Adrenal gland (tissue), 12 donors: ENCODE data around the gene RTEL1. TPM values are rescaled to one million over a fixed set of nuclear protein-coding genes. Genes with fewer than 3 reads are reported as not detected.

Source experiments
- DNase-seq, 7 donors: peaks; one replicate each; pipeline ENCODE4 v3.0.0-alpha.2; 2019 to 2020
- H3K27ac ChIP-seq, 5 donors: fragments of 200-600 bp; sonication (generic) in 4 of 5; 1 replicate in 3 of 5; 2 replicates in 2 of 5; pipeline versions ENCODE4 v1.5.1 to v1.8.0; 2016 to 2020; ENCODE audit warnings: mild to moderate bottlenecking in 1 of 5
- H3K27me3 ChIP-seq: fragments of 200-600 bp; 2 replicates; pipeline ENCODE4 v1.8.0; 2021
- H3K36me3 ChIP-seq, 2 donors: fragments of 200-600 bp; replicated peaks in 1 of 2; 1 replicate in 1 of 2; 2 replicates in 1 of 2; pipeline versions ENCODE4 v1.5.1 to v1.8.0; 2018 to 2022
- H3K4me1 ChIP-seq, 2 donors: fragments of 200-600 bp; replicated peaks in 1 of 2; 1 replicate in 1 of 2; 2 replicates in 1 of 2; pipeline versions ENCODE4 v1.5.1 to v1.8.0; 2018 to 2021
- H3K4me3 ChIP-seq, 4 donors: fragments of 200-600 bp; sonication (generic) in 3 of 4; one replicate each; pipeline ENCODE4 v1.5.1; 2016 to 2018
- H3K9me3 ChIP-seq, 3 donors: fragments of 200-600 bp; sonication (generic) in 1 of 3; replicated peaks in 1 of 3; 1 replicate in 2 of 3; 2 replicates in 1 of 3; pipeline versions ENCODE4 v1.5.1 to v1.8.0; 2016 to 2021
- POLR2A ChIP-seq, 2 donors: fragments of 450-650 bp; IDR thresholded peaks; one replicate each; pipeline ENCODE4 v1.6.1; 2017; ENCODE audit warnings: antibody characterized with exemption in 2 of 2, mild to moderate bottlenecking in 2 of 2, moderate library complexity in 1 of 2
- WGBS, 4 donors: extraction: QIAGEN DNeasy Blood & Tissue Kit in 2 of 4; methylation state at CpG; one replicate each; pipeline versions ENCODE4 v1.1.5 to v1.1.7; 2013 to 2017; 5-methylcytosine and 5-hydroxymethylcytosine counted together
- intact Hi-C, 2 donors: fragments of 100-400 bp; cut with DNase I; formaldehyde crosslinking; loops; one replicate each; pipeline versions ENCODE4 v1.14.1 to v1.15.0; 2022 to 2023
- polyA plus RNA-seq, 3 donors: library from polyadenylated mRNA; stranded (reverse); fragments of 200-250 nt in 2 of 3; fragments of 350-450 nt in 1 of 3; fragmentation: Illumina TruSeq in 1 of 3; extraction: RNeasy Lipid Tissue Mini Kit (QIAGEN cat#74804) in 1 of 3; gene quantifications; one replicate each; pipeline ENCODE4 v1.2.3, GENCODE V29; 2013 to 2014
- total RNA-seq, 9 donors: library from RNA; depleted of rRNA in 4 of 9; stranded (reverse); fragments of >200 nt in 4 of 9; fragments of 120-200 nt in 1 of 9; fragmentation: NEBNext Ultra II Directional in 1 of 9; extraction: Animal tissue kit (Norgen Biotek cat#: 25700) in 1 of 9; gene quantifications; one replicate each; pipeline versions ENCODE4 v1.1.0 to v1.2.4, GENCODE V29; 2013 to 2023
- TF ChIP-seq, protein P1 (sequence below), 6 experiments: fragments of 450-650 bp in 4 of 6; fragments of 200-600 bp in 2 of 6; sonication (generic) in 1 of 6; IDR thresholded peaks; 1 replicate in 5 of 6; 2 replicates in 1 of 6; pipeline versions ENCODE4 v1.5.1 to v1.8.0; 2016 to 2021; ENCODE audit warnings: antibody characterized with exemption in 6 of 6, mild to moderate bottlenecking in 2 of 6, moderate library complexity in 1 of 6
- donor health status: healthy with polysubstance abuse.
- donor health status: Bipolar disorder and iron deficiency.
- donor health status: DM: yes; HTN: yes; CAD: no.
- donor health status: DM: no; HTN: no; CAD: no.
- donor health status: DM: no; HTN: no; CAD: no.
- donor health status: DM: yes; HTN: yes; CAD: no.

RTEL1 gene
- total and polyA plus RNA-seq, 12 donors: 9.4 to 110 (median 32.1) TPM

DNA sequence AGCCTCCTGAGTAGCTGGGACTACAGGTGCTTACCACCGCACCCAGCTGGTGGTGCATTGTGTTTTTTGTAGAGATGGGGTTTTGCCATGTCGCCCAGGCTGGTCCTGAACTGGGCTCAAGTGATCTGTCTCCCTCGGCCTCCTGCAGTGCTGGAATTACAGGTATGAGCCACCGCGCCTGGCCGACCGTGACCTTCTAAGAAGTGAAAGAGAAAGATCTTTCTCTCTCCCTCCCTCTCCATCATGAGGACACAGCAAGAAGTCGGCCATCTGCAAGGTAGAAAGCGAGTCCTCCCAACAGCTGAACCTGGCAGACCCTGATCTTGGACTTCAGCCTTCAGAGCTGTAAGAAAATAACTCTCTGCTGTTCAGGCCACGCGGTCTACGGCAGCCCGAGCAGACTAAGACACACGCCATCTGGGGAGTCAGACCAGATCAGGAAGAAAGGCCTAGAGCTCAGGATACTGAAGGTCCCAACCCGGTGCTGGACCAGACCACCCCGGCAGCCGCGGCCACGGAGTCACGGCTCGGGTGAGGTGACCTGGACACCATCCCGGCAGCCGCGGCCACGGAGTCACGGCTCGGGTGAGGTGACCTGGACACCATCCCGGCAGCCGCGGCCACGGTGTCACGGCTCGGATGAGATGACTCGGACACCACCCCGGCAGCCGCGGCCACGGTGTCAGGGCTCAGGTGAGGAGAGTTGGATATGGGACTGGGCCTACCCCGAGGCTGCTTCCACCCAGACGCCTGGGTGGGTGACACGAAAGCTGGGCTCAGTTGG, 40.8 kb upstream of the RTEL1 start:
- Histone ChIP-seq H3K27ac (no peak overlapping the region), H3K4me3 (no peak overlapping the region), H3K36me3 (peaks cover 0 to 26% of the 10 kb centered on the region in 2 donors), H3K27me3 (no peaks in the 10 kb centered on the region), H3K9me3 (no peaks in the 10 kb centered on the region), H3K4me1 (peaks cover 11 to 20% of the 10 kb centered on the region in 2 donors)
- intact Hi-C loops: loop anchor here in 1 of 2 donors (10.0 kb wide), 1 partner anchor 358 kb away; the partner anchor contains the start of gene SAMD10
- WGBS, 4 donors: 94 to 96% (median 95%) methylated on average over 25 to 41 of the region's 41 CpGs
- TF ChIP-seq, protein P1, sequence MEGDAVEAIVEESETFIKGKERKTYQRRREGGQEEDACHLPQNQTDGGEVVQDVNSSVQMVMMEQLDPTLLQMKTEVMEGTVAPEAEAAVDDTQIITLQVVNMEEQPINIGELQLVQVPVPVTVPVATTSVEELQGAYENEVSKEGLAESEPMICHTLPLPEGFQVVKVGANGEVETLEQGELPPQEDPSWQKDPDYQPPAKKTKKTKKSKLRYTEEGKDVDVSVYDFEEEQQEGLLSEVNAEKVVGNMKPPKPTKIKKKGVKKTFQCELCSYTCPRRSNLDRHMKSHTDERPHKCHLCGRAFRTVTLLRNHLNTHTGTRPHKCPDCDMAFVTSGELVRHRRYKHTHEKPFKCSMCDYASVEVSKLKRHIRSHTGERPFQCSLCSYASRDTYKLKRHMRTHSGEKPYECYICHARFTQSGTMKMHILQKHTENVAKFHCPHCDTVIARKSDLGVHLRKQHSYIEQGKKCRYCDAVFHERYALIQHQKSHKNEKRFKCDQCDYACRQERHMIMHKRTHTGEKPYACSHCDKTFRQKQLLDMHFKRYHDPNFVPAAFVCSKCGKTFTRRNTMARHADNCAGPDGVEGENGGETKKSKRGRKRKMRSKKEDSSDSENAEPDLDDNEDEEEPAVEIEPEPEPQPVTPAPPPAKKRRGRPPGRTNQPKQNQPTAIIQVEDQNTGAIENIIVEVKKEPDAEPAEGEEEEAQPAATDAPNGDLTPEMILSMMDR (IDR thresholded peaks at IDR 0.05): no peak
- no peak for DNase-seq

DNA sequence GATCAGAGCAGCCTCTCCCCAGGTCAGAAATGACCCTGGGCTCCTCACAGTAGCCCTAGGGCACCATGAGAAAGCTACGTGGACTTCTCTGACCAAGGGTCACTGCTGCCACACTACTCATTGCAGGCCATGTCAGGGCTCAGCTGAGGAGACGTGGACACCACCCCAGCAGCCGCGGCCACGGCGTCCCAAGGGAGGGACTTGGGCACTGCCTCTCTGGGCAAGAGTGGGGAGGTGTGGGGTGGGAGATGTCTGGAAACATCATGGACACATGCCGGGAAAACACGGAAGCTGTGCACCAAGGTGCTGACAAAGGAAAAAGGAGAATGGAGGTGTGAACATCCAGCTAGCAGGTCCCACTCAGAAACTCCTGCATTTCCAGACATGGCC, 40.2 kb upstream of the RTEL1 start:
- H3K9me3 ChIP-seq: no peaks in the 10 kb centered on the region
- no peak for TF ChIP-seq POLR2A (IDR thresholded peaks at IDR 0.05)
- TF ChIP-seq, protein P1 (IDR thresholded peaks at IDR 0.05): no peak
- H3K27me3 ChIP-seq: no peaks in the 10 kb centered on the region
- no peak for DNase-seq
- no peak overlapping the region for H3K4me3 ChIP-seq
- peaks cover 0 to 26% of the 10 kb centered on the region in 2 donors for H3K36me3 ChIP-seq
- intact Hi-C loops: loop anchor here in 1 of 2 donors (10.0 kb wide), 1 partner anchor 357 kb away; the partner anchor contains the start of gene SAMD10
- H3K4me1 ChIP-seq: peaks cover 11 to 18% of the 10 kb centered on the region in 2 donors
- 82 to 93% (median 89%) methylated on average over 7 to 8 of the region's 8 CpGs for WGBS, 4 donors
- H3K27ac ChIP-seq: no peak overlapping the region

DNA sequence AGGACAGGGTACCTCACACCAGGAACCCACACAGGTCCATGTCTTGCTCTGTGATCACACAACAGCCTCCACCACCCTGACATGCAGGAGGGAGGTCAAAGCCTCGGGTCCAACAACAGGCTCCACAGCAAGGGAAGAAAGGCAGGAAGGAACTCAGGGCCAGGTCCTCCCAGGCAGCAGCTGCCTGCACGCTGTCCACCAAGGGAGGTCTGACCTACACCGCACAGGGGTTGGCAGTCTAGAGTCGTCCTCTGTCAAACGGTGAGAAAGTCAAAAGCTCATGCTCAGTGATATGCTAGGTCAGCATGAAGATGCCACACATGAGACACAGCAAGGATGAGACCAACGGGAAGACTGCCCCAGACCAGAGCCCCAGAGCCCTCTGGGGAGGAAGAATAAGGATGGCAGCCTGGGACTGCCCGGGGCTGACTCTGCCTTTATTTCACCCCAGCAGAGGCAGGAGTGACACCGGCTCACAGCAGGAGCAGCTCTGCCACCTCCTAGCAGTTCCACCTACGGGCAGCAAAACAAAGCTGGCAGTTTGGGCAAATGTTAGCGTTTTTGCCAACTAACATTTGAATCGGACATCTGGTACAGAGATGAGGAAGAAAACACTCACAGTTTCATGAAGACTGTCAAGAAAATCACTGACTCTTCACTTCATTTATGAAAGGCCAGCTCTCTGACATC, 39.7 kb upstream of the RTEL1 start:
- no peaks in the 10 kb centered on the region for H3K9me3 ChIP-seq
- TF ChIP-seq, protein P1 (IDR thresholded peaks at IDR 0.05): no peak
- TF ChIP-seq POLR2A (IDR thresholded peaks at IDR 0.05): no peak
- H3K4me1 ChIP-seq: peaks cover 8 to 12% of the 10 kb centered on the region in 2 donors
- no peaks in the 10 kb centered on the region for H3K27me3 ChIP-seq
- no peak overlapping the region for H3K4me3 ChIP-seq
- no peak overlapping the region for H3K27ac ChIP-seq
- WGBS, 4 donors: 84 to 89% (median 85%) methylated on average over 8 to 11 of the region's 11 CpGs
- no peak for DNase-seq
- intact Hi-C loops: loop anchor here in 1 of 2 donors (10.0 kb wide), 1 partner anchor 356 kb away; the partner anchor contains the start of gene SAMD10
- peaks cover 0 to 26% of the 10 kb centered on the region in 2 donors for H3K36me3 ChIP-seq

DNA sequence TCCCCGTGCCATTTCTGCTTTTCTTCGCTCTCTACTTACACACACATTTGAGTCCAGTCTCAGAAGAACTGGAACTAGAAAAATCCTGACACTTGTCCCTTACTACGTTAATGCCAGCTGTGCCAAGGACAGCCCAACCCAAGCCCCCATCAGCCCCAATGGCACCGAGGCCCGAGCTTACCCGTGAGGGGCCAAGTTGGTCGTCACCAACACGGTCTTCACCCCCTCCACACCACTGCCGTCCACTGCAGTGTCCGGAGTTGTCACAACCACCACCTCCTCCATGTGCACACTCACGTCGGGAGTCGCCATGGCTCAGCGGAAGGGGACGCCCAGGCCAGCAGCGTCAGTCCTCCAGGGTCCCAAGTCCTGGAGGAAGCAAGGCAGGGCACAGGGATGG, 39.0 kb upstream of the RTEL1 start:
- no peak for DNase-seq
- Histone ChIP-seq H3K27me3 (no peaks in the 10 kb centered on the region), H3K4me3 (no peak overlapping the region), H3K4me1 (peaks cover 8 to 10% of the 10 kb centered on the region in 2 donors), H3K27ac (no peak overlapping the region), H3K9me3 (no peaks in the 10 kb centered on the region), H3K36me3 (peaks cover 0 to 26% of the 10 kb centered on the region in 2 donors)
- intact Hi-C loops: loop anchor here in 1 of 2 donors (10.0 kb wide), 1 partner anchor 356 kb away; the partner anchor contains the start of gene SAMD10
- no peak for TF ChIP-seq POLR2A (IDR thresholded peaks at IDR 0.05)
- TF ChIP-seq, protein P1 (IDR thresholded peaks at IDR 0.05): no peak
- 93 to 98% (median 95%) methylated on average over 15 to 16 of the region's 16 CpGs for WGBS, 4 donors
